ENCODE measurements around the gene TCF12.

TCF12 gene

DNA sequence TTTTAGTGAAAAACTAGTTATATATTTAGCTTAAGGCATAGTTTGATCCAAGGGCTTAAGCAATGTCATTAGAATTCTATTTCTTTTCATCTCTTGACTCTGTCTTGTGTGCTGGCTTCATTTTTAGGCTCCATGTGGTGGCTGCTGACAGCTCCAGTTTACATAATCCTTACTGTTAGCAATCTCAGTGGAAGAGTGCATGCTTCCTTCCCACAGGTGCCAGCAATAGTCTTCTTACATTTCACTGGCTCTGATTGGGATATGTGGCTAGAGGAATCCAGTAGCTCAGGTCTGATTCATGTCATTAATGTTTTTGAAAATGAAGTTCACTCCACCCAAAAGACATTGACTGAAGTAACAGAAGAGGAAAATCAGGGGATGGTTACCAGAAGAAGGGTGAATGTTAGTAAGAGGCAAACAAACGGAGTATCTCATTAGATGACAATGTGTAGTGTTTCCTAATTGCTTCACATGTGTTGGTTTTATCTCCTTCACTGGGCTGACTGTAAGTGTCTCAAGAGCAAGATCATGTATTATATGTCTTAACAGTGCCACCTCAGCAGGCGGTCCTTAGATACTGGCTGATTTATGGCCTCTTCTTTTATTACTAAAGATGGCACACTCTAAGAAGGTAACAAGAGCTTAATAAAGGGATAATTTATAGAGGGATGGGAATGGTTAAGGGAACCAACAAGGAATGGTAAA lies 25.6 kb upstream of the TCF12 start:
- no peak overlapping the region for H3K4me3 ChIP-seq (replicated peaks; ENCODE audit: low read depth, low read length)
- TF ChIP-seq, protein P1, sequence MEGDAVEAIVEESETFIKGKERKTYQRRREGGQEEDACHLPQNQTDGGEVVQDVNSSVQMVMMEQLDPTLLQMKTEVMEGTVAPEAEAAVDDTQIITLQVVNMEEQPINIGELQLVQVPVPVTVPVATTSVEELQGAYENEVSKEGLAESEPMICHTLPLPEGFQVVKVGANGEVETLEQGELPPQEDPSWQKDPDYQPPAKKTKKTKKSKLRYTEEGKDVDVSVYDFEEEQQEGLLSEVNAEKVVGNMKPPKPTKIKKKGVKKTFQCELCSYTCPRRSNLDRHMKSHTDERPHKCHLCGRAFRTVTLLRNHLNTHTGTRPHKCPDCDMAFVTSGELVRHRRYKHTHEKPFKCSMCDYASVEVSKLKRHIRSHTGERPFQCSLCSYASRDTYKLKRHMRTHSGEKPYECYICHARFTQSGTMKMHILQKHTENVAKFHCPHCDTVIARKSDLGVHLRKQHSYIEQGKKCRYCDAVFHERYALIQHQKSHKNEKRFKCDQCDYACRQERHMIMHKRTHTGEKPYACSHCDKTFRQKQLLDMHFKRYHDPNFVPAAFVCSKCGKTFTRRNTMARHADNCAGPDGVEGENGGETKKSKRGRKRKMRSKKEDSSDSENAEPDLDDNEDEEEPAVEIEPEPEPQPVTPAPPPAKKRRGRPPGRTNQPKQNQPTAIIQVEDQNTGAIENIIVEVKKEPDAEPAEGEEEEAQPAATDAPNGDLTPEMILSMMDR (IDR thresholded peaks at IDR 0.05; ENCODE audit: low read depth, low read length, missing control alignments), result no peak
- no peak for DNase-seq (ENCODE audit: extremely low read depth, low read depth)

DNA sequence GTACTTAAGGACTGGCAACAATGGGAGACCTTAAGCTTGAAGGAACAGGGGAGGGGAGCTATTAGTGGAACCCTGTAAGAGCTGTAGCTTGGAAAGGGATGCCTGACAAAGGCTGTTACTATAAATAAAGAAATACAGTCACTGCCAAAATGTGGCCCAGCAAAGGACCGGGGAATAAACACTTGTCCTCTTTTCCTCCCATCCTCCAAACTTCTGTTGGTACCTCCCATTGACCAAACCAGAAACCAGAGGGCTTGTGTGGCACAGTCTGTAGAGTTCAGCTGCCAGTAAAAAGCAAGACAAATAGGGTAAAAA lies 25.1 kb upstream of the TCF12 start:
- TF ChIP-seq, protein P1 (IDR thresholded peaks at IDR 0.05; ENCODE audit: low read depth, low read length, missing control alignments), result no peak
- H3K4me3 ChIP-seq (replicated peaks; ENCODE audit: low read depth, low read length), result no peak overlapping the region
- no peak for DNase-seq (ENCODE audit: extremely low read depth, low read depth)

DNA sequence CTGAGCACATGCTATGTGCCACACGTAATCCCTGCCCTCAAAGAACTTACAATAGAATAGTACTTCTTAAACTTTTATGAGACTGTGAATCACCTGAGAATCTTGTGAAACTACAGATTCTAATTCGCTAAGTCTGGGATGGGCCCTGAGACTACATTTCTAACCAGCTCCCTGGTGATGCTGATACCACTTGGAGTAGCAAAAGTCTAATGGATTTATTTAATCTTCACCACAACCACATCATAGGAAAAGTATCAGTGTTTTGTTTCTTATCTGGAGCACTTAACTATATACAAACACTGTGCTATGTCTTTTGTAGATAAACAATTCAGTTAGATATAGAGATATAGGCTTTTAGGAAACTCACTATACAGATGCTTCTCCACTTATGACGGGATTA lies 23.8 kb upstream of the TCF12 start:
- TF ChIP-seq, protein P1 (IDR thresholded peaks at IDR 0.05; ENCODE audit: low read depth, low read length, missing control alignments), result no peak
- no peak for DNase-seq (ENCODE audit: extremely low read depth, low read depth)
- H3K4me3 ChIP-seq (replicated peaks; ENCODE audit: low read depth, low read length), result no peak overlapping the region

DNA sequence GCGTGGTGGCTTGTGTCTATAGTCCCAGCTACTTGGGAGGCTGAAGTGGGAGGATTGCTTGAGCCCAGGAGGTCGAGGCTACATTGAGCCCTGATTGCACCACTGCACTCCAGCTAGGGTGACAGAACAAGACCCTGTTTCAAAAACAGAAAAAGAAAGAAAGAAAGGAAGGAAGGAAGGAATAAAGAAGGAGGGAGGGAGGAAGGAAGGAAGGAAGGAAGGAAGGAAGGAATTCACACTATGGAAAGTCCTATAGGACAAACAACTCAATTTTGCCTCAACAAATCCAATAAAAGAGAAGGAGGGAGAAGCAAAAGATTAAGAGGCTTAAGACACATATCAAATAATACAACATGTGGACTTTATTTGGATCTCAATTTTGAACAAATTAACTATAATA lies 16.5 kb upstream of the TCF12 start:
- TF ChIP-seq, protein P1 (IDR thresholded peaks at IDR 0.05; ENCODE audit: low read depth, low read length, missing control alignments), result no peak
- DNase-seq (ENCODE audit: extremely low read depth, low read depth), result no peak
- H3K4me3 ChIP-seq (replicated peaks; ENCODE audit: low read depth, low read length), result no peak overlapping the region

DNA sequence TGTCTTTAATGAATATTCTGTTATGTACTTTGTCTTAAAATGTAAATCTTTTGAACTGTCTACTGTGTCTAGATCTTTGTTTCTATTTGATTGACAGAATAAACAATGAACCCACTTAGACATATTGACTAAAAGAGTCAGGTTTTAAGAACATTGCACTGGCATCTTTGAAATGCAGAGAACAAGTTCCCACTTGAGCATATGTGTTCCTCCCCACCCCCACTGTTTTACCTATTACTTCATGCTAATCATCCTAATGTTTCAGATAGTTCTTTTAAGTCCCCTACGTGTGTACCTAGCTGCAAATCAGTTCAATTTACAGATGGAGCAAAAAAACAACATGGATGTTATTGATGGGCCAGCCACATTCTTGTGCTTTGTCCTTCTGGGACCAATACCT lies 11.7 kb upstream of the TCF12 start:
- no peak overlapping the region for H3K4me3 ChIP-seq (replicated peaks; ENCODE audit: low read depth, low read length)
- no peak for DNase-seq (ENCODE audit: extremely low read depth, low read depth)
- TF ChIP-seq, protein P1 (IDR thresholded peaks at IDR 0.05; ENCODE audit: low read depth, low read length, missing control alignments), result no peak

DNA sequence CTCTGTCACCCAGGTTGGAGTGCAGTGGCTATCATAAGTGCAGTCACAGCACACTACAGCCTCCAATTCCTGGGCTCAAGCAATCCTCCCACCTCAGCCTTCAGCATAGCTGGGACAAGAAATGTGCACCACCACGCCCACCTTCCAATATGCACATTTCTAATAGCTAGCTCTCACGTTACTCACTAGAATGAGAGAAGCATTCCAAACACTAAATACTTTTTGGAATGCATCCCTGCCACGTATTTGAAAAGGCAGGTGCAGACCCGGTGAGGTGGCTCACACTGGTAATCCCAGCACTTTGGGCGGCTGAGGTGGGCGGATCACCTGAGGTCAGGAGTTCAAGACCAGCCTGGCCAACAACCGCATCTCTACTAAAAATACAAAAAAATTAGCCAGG lies 7.6 kb upstream of the TCF12 start:
- TF ChIP-seq, protein P1 (IDR thresholded peaks at IDR 0.05; ENCODE audit: low read depth, low read length, missing control alignments), result no peak
- no peak overlapping the region for H3K4me3 ChIP-seq (replicated peaks; ENCODE audit: low read depth, low read length)
- no peak for DNase-seq (ENCODE audit: extremely low read depth, low read depth)

DNA sequence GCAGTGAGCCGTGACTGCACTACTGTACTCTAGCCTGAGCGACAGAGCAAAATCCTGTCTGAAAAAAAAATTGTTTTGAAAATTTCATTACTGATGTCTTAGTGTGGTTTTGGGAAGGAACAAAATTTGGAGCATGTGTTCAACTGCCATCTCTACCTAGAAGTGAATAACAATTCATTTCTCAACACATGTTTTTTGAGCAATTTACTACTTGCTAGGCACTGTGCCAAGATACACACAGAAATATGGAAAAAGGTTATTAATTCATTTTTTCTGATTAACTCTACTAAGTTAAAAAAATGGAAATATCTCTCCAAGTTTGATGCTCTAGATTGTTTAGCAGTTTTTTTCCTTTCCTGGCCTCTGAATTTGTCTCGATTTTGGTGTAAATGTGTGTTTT lies 5.2 kb upstream of the TCF12 start:
- H3K4me3 ChIP-seq (replicated peaks; ENCODE audit: low read depth, low read length), result no peak overlapping the region
- TF ChIP-seq, protein P1 (IDR thresholded peaks at IDR 0.05; ENCODE audit: low read depth, low read length, missing control alignments), result no peak
- DNase-seq (ENCODE audit: extremely low read depth, low read depth), result no peak

Measured in HFF-Myc (cell line).